Ascending aorta (tissue), 2 donors: ENCODE results near the gene PPP1R14C. TPM values are rescaled to one million over a fixed set of nuclear protein-coding genes. Genes with fewer than 3 reads are reported as not detected.

Source experiments
- DNase-seq, 2 donors: peaks; one replicate each; pipeline ENCODE4 v3.0.0-alpha.2; 2019; ENCODE audit warnings: low spot score in 2 of 2
- H3K27ac ChIP-seq, 2 donors: fragments of 200-600 bp; sonication (generic); one replicate each; pipeline ENCODE4 v1.5.1; 2016 to 2017; ENCODE audit warnings: mild to moderate bottlenecking in 1 of 2
- H3K27me3 ChIP-seq: fragments of 200-600 bp; sonication (generic); one replicate; pipeline ENCODE4 v1.5.1; 2017
- H3K36me3 ChIP-seq, 2 donors: fragments of 200-600 bp; sonication (generic); one replicate each; pipeline ENCODE4 v1.5.1; 2016
- H3K4me1 ChIP-seq, 2 donors: fragments of 200-600 bp; sonication (generic); one replicate each; pipeline ENCODE4 v1.5.1; 2016 to 2017; ENCODE audit warnings: mild to moderate bottlenecking in 1 of 2
- H3K4me3 ChIP-seq, 2 donors: fragments of 200-600 bp; sonication (generic); one replicate each; pipeline ENCODE4 v1.5.1; 2016 to 2017; ENCODE audit warnings: mild to moderate bottlenecking in 1 of 2
- H3K9me3 ChIP-seq, 2 donors: fragments of 200-600 bp; sonication (generic); one replicate each; pipeline ENCODE4 v1.5.1; 2016
- intact Hi-C: fragments of 100-400 bp; cut with DNase I; formaldehyde crosslinking; loops from one replicate; pipeline ENCODE4 v1.15.1; 2023
- total RNA-seq: library from RNA; depleted of rRNA; stranded (reverse); fragments of >200 nt; gene quantifications from one replicate; pipeline ENCODE4 v1.1.0, GENCODE V29; 2016
- TF ChIP-seq, protein P1 (sequence below), 3 experiments: fragments of 200-600 bp in 2 of 3; fragments of 450-650 bp in 1 of 3; sonication (generic) in 2 of 3; IDR thresholded peaks; one replicate each; pipeline ENCODE4 v1.5.1; 2016 to 2019; ENCODE audit warnings: antibody characterized with exemption in 3 of 3, mild to moderate bottlenecking in 1 of 3, moderate library complexity in 1 of 3

PPP1R14C gene
- total RNA-seq, 1 donor from 2014 or later: not detected

DNA sequence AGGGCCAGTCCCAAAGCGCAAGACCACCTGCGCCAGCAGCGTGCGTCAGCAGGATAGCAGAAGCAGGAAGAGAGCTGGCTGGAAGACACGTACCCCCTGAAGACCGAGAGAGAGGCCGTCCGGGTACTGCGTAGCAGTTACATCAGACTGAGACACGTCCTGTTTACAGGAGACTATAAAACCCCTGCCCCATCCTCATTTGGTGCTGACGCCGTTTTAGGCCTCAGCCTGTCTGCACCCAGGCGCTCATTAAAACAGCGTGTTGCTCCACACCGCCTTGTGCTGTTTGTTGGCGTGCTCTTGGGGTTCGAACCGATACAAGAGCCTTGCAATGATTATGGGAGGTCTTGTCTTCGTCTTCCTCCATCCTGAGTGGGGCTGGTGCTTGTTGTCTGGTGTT is 42.1 kb upstream of the PPP1R14C start:
- no peak for DNase-seq
- no peaks in the 10 kb centered on the region for H3K27me3 ChIP-seq
- H3K4me3 ChIP-seq: no peak overlapping the region
- H3K9me3 ChIP-seq: no peaks in the 10 kb centered on the region
- no peak overlapping the region for H3K27ac ChIP-seq
- no peaks in the 10 kb centered on the region for H3K36me3 ChIP-seq
- TF ChIP-seq, protein P1, sequence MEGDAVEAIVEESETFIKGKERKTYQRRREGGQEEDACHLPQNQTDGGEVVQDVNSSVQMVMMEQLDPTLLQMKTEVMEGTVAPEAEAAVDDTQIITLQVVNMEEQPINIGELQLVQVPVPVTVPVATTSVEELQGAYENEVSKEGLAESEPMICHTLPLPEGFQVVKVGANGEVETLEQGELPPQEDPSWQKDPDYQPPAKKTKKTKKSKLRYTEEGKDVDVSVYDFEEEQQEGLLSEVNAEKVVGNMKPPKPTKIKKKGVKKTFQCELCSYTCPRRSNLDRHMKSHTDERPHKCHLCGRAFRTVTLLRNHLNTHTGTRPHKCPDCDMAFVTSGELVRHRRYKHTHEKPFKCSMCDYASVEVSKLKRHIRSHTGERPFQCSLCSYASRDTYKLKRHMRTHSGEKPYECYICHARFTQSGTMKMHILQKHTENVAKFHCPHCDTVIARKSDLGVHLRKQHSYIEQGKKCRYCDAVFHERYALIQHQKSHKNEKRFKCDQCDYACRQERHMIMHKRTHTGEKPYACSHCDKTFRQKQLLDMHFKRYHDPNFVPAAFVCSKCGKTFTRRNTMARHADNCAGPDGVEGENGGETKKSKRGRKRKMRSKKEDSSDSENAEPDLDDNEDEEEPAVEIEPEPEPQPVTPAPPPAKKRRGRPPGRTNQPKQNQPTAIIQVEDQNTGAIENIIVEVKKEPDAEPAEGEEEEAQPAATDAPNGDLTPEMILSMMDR (IDR thresholded peaks at IDR 0.05): no peak
- H3K4me1 ChIP-seq: no peaks in the 10 kb centered on the region
- intact Hi-C loops: no loop called here

DNA sequence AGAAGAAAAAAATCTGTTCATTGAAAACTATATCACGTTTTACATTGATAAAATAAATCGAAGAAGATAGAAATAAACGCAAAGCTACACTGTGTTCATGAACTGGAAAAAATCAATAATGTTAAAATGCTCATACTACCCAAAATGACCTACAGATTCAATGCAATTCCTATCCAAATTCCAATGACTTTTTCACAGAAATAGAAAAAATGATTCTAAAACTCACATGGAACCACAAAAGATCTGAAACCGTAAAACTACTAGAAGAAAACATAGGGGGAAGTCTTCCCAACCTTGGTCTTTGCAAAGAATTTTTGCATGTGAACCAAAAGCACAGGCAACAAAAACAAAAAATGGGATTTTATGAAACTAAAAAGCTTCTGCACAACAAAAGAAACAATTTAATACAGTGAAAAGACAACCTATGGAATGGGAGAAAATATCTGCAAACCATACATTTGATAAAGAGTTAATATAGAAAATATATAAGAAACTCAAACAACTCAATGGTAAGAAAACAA is 40.0 kb upstream of the PPP1R14C start:
- Histone ChIP-seq H3K4me1 (no peaks in the 10 kb centered on the region), H3K36me3 (no peaks in the 10 kb centered on the region), H3K9me3 (no peaks in the 10 kb centered on the region), H3K27me3 (no peaks in the 10 kb centered on the region), H3K27ac (no peak overlapping the region), H3K4me3 (no peak overlapping the region)
- TF ChIP-seq, protein P1 (IDR thresholded peaks at IDR 0.05): no peak
- DNase-seq: no peak
- intact Hi-C loops: no loop called here

DNA sequence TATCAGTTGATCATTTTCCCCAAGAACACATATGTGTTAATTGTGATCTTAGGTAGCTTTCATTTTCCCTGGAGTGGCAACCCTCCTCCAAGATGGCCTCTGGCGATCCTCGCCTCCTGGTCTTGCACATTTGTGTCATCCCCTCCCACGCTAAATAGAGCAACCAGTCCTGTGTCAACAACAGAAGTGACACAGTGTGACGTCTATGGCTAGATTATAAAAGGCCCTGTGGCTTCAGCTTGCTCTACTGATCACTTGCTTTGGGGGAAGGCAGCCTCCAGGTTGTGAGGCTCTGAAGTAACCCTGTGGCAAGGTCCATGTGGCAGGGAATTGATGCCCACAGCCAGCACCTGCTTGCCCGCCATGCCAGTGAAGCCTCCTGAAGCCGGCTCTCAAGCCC is 30.6 kb upstream of the PPP1R14C start:
- Histone ChIP-seq H3K4me1 (no peaks in the 10 kb centered on the region), H3K36me3 (no peaks in the 10 kb centered on the region), H3K9me3 (no peaks in the 10 kb centered on the region), H3K4me3 (no peak overlapping the region), H3K27me3 (no peaks in the 10 kb centered on the region), H3K27ac (no peak overlapping the region)
- TF ChIP-seq, protein P1 (IDR thresholded peaks at IDR 0.05): no peak
- intact Hi-C loops: no loop called here
- DNase-seq: no peak

DNA sequence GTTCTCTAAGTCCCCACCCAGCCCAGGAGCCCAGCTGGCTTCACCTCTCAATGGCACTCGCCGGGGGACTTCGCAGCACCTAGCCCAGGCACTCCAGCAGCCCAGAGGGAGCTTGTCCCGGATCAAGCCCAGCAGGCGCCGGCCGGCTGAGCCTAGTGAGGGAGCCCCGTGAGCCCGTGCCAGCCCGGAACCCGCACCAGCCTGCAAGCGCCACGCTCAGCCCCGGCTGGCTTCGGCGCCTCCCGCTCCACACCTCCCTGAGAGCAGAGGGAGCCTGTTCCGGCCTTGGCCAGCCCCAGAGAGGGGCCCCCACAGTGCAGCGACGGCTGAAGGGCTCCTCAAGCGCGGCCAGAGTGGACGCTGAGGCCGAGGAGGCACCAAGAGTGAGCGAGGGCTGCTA is 27.1 kb upstream of the PPP1R14C start:
- no peak overlapping the region for H3K4me3 ChIP-seq
- H3K27me3 ChIP-seq: no peaks in the 10 kb centered on the region
- no peak overlapping the region for H3K27ac ChIP-seq
- DNase-seq: no peak
- no peaks in the 10 kb centered on the region for H3K9me3 ChIP-seq
- intact Hi-C loops: no loop called here
- H3K4me1 ChIP-seq: no peaks in the 10 kb centered on the region
- TF ChIP-seq, protein P1 (IDR thresholded peaks at IDR 0.05): no peak
- no peaks in the 10 kb centered on the region for H3K36me3 ChIP-seq

DNA sequence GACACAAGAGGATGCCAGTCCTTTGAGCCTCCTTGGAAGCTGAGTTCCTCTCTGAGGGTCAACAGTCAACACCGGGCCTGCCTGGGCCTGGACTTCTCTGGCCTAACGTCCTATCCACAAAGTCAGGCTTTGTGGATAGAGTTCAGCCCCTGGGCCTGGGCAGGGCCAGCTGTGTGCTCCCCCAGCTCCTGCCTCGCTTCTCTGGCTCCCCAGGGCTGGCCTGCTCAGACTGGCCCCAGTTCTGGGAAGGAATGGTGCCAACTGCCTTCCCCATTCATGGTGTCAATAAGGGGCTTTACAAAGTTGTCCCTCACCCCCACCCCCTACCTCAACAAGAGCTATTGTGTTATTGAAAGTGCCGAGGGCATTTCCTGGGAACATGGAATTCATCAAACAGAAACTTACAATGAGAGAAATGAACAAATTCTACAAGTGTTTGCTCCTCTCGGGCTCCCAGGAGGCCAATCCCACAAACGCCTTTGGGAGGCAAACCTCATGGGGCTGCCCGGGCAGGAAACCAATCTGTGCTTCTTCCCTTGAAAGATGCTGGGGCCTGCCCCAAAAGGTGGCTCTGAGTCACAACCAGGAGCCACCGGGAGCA is 26.5 kb upstream of the PPP1R14C start:
- Histone ChIP-seq H3K4me3 (no peak overlapping the region), H3K27ac (no peak overlapping the region), H3K27me3 (no peaks in the 10 kb centered on the region), H3K9me3 (no peaks in the 10 kb centered on the region), H3K36me3 (no peaks in the 10 kb centered on the region), H3K4me1 (no peaks in the 10 kb centered on the region)
- DNase-seq: no peak
- TF ChIP-seq, protein P1 (IDR thresholded peaks at IDR 0.05): no peak
- intact Hi-C loops: no loop called here

DNA sequence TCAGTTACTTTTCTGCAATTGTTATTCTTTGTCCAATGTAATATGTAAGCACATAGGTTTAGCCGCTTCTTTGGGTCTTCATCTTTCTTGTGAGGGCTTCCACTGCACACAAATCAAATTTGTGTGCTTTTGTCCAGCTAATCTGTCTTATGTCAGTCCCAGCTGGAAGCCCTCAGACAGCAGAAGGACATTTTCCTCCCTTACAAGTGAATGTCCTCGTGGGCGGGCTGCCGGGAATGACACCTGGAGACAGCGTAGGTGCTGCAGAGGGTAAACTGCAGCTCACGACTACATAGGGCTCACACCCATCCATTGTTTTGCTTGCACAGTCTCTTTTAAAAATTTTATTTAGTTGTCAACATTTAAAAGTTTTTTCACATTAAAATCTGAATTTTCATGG is 24.6 kb upstream of the PPP1R14C start:
- H3K36me3 ChIP-seq: no peaks in the 10 kb centered on the region
- no peak overlapping the region for H3K27ac ChIP-seq
- H3K4me3 ChIP-seq: no peak overlapping the region
- no peaks in the 10 kb centered on the region for H3K4me1 ChIP-seq
- intact Hi-C loops: no loop called here
- TF ChIP-seq, protein P1 (IDR thresholded peaks at IDR 0.05): no peak
- H3K9me3 ChIP-seq: no peaks in the 10 kb centered on the region
- H3K27me3 ChIP-seq: no peaks in the 10 kb centered on the region
- no peak for DNase-seq
